GM12873 (cell line): Measurements from ENCODE around the gene XPNPEP2.

Experiments
- TF ChIP-seq, protein P1 (sequence below): IDR thresholded peaks from 2 replicates; pipeline ENCODE4 v1.5.1; 2012; ENCODE audit warnings: low read depth, mild to moderate bottlenecking, moderate library complexity, low read length, control low read depth; ENCODE audit not compliant: insufficient read depth; ENCODE audit errors: missing control alignments

XPNPEP2 gene

GRCh38 chrX:129762448-129762847 lies 23.7 kb downstream of the XPNPEP2 start:
- TF ChIP-seq, protein P1, sequence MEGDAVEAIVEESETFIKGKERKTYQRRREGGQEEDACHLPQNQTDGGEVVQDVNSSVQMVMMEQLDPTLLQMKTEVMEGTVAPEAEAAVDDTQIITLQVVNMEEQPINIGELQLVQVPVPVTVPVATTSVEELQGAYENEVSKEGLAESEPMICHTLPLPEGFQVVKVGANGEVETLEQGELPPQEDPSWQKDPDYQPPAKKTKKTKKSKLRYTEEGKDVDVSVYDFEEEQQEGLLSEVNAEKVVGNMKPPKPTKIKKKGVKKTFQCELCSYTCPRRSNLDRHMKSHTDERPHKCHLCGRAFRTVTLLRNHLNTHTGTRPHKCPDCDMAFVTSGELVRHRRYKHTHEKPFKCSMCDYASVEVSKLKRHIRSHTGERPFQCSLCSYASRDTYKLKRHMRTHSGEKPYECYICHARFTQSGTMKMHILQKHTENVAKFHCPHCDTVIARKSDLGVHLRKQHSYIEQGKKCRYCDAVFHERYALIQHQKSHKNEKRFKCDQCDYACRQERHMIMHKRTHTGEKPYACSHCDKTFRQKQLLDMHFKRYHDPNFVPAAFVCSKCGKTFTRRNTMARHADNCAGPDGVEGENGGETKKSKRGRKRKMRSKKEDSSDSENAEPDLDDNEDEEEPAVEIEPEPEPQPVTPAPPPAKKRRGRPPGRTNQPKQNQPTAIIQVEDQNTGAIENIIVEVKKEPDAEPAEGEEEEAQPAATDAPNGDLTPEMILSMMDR, result no peak

GRCh38 chrX:129763666-129764065 lies 24.9 kb downstream of the XPNPEP2 start:
- TF ChIP-seq, protein P1, result no peak

GRCh38 chrX:129768186-129768585 lies 29.4 kb downstream of the XPNPEP2 start:
- TF ChIP-seq, protein P1, result no peak

DNA sequence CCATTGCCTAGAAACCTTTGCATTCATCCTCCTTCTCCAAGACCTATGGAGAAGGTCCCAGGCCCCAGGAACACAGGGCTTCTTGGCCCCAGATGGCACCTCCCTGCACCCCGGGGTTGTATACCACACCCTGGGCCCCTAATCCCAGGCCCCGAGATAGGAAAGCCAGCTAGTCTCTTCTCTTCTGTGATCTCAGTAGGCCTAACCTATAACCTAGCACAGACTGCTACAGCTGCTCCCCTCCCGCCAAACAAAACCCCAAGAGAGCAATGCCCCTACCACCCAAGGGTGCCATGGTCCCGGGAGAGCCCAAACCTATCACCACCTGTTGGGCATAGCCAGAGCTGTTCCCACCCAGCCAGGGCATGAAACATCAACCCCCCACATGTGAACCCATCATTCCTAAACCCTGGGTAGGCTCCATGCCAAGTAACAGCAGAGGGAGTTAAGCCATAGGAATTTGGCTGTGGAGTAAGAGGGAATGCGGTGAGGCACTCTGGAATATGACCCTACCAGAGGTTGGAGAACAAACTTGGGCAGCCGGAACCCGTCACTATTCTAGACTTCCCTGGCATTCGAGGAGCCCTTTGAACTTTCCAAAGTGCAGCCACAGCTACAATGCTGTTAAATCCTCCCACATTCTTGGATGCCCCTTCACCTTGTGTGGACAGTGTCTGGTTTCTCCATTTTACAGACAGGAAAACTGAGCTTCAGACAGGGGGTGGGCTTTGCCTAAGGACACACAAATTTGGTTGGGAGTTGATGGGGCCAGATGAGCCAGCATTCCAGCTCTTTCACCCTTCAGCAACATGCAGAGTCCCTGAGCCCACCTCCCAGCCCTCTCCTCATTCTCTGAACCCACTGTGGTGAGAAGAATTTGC lies 30.0 kb downstream of the XPNPEP2 start:
- TF ChIP-seq, protein P1, result no peak

- TF ChIP-seq, protein P1, result no peak
Observed at GRCh38 chrX:129769467-129770154, 30.8 kb downstream of the XPNPEP2 start.

DNA sequence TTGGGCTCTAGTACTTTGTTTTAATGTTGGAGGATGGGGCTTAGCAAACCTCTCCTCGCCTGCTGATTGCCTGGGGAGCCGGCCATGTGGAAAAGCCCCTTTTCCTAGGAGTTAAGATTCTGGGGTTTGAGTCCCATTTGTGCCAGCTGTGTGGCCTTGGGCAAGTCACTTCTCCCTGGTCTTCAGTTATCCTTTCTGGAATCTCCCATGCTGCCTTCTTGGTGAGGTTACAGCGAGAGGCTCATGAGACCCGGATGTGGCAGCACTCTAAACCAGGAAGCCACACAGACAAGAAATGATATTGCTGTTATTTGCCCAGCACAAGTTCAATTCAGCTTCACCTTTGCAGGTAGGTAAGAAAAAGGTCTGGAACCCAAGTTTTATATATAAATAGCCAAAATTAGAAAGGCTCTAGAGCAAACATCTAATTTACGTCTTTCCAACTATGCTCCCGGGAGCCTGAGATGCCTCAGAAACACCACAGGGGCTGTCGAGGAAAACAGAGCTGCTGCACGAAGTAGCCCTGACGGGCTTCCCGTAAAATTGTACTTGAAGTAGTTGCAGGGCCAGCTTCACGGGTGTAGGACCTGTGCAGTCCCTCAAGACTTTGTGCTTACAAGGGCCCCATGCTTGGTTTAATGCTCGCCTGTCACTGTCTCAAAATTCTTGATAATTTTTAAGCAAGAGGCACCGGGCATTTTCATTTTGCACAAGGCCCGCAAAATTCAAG lies 32.7 kb downstream of the XPNPEP2 start:
- TF ChIP-seq, protein P1, result no peak
